ENCODE measurements around the gene MIGA2. TPM values are rescaled to one million over a fixed set of nuclear protein-coding genes. Genes with fewer than 3 reads are reported as not detected.

MIGA2 gene
- total RNA-seq, 4 donors from 2014 or later = 72.0 to 245 (median 74.0) TPM

- no peak for DNase-seq
- intact Hi-C loops (cut with DNase I; ENCODE audit: low total_unique reads) (no loop called here), in situ Hi-C loops (cut with MboI; ENCODE audit: low pct_ligation_motif_present in 1 of 4, low pct_unique_long_range_greater_than_20kb in 1 of 4, low sequenced_read_pairs in 3 of 4) (no loop called here)
- H3K36me3 ChIP-seq = peaks cover 0 to 6% (median 0%) of the 10 kb centered on the region in 4 donors
- H3K4me1 ChIP-seq = peaks cover 18 to 39% (median 30%) of the 10 kb centered on the region in 4 donors
- no peaks in the 10 kb centered on the region for H3K27me3 ChIP-seq
- TF ChIP-seq POLR2AphosphoS5 (IDR thresholded peaks at IDR 0.05) (no peak), EP300 (IDR thresholded peaks at IDR 0.05; ENCODE audit: low read depth) (no peak), CTCF (IDR thresholded peaks at IDR 0.05) (no peak), POLR2A (IDR thresholded peaks at IDR 0.05) (no peak)
- no peak overlapping the region for H3K27ac ChIP-seq
- H3K9me3 ChIP-seq = no peaks in the 10 kb centered on the region
- no peak overlapping the region for H3K4me3 ChIP-seq
- WGBS, 2 donors (ENCODE audit: low coverage in 1 of 2) = 92% methylated on average over 12 of the region's 13 CpGs; no CpG with 5 or more reads in 1 of the 2 donors
Observed at GRCh38 chr9:129107651-129108050, 71.2 kb downstream of the MIGA2 start.

- Histone ChIP-seq H3K27ac (peak overlapping the region in 2 of 4 donors; percentile 14 to 96), H3K36me3 (peaks cover 0 to 6% (median 0%) of the 10 kb centered on the region in 4 donors), H3K4me1 (peaks cover 18 to 38% (median 30%) of the 10 kb centered on the region in 4 donors), H3K27me3 (no peaks in the 10 kb centered on the region), H3K9me3 (no peaks in the 10 kb centered on the region), H3K4me3 (no peak overlapping the region)
- intact Hi-C loops (cut with DNase I; ENCODE audit: low total_unique reads) = no loop called here
- DNase-seq = no peak
- 76 to 81% methylated on average over 8 to 12 of the region's 13 CpGs for WGBS, 2 donors (ENCODE audit: low coverage in 1 of 2)
- no peak for TF ChIP-seq POLR2A (IDR thresholded peaks at IDR 0.05)
- no peak for TF ChIP-seq POLR2AphosphoS5 (IDR thresholded peaks at IDR 0.05)
- TF ChIP-seq EP300 (IDR thresholded peaks at IDR 0.05; ENCODE audit: low read depth) = no peak
- TF ChIP-seq CTCF (IDR thresholded peaks at IDR 0.05) = no peak
- in situ Hi-C loops (cut with MboI; ENCODE audit: low pct_ligation_motif_present in 1 of 4, low pct_unique_long_range_greater_than_20kb in 1 of 4, low sequenced_read_pairs in 3 of 4) = no loop called here
Observed at GRCh38 chr9:129108083-129108804, 71.8 kb downstream of the MIGA2 start.

GRCh38 chr9:129108805-129109536 is 72.5 kb downstream of the MIGA2 start:
- H3K36me3 ChIP-seq = peaks cover 0 to 6% (median 0%) of the 10 kb centered on the region in 4 donors
- no peaks in the 10 kb centered on the region for H3K9me3 ChIP-seq
- no peaks in the 10 kb centered on the region for H3K27me3 ChIP-seq
- H3K27ac ChIP-seq = peak overlapping the region; percentile 96 to 99 (median 96)
- peak overlapping the region in 1 of 4 donors; percentile 96 for H3K4me3 ChIP-seq
- intact Hi-C loops (cut with DNase I; ENCODE audit: low total_unique reads) = no loop called here
- in situ Hi-C loops (cut with MboI; ENCODE audit: low pct_ligation_motif_present in 1 of 4, low pct_unique_long_range_greater_than_20kb in 1 of 4, low sequenced_read_pairs in 3 of 4) = no loop called here
- no peak for TF ChIP-seq CTCF (IDR thresholded peaks at IDR 0.05)
- TF ChIP-seq POLR2A (IDR thresholded peaks at IDR 0.05) = no peak
- WGBS, 2 donors (ENCODE audit: low coverage in 1 of 2) = 51 to 67% methylated on average over 1 to 10 of the region's 10 CpGs
- DNase-seq = peak; percentile 66
- H3K4me1 ChIP-seq = peaks cover 18 to 43% (median 34%) of the 10 kb centered on the region in 4 donors

- H3K36me3 ChIP-seq = peaks cover 0 to 6% (median 0%) of the 10 kb centered on the region in 4 donors
- in situ Hi-C loops (cut with MboI; ENCODE audit: low pct_ligation_motif_present in 1 of 4, low pct_unique_long_range_greater_than_20kb in 1 of 4, low sequenced_read_pairs in 3 of 4) (no loop called here), intact Hi-C loops (cut with DNase I; ENCODE audit: low total_unique reads) (no loop called here)
- H3K9me3 ChIP-seq = no peaks in the 10 kb centered on the region
- TF ChIP-seq POLR2AphosphoS5 (IDR thresholded peaks at IDR 0.05) = no peak
- no peak for TF ChIP-seq EP300 (IDR thresholded peaks at IDR 0.05; ENCODE audit: low read depth)
- TF ChIP-seq CTCF (IDR thresholded peaks at IDR 0.05) = peak in 1 of 5 experiments; percentile 26
- no peaks in the 10 kb centered on the region for H3K27me3 ChIP-seq
- peak; percentile 49 for DNase-seq
- H3K4me1 ChIP-seq = peaks cover 18 to 49% (median 38%) of the 10 kb centered on the region in 4 donors
- H3K4me3 ChIP-seq = peak overlapping the region in 3 of 4 donors; percentile 86 to 96 (median 89)
- H3K27ac ChIP-seq = peak overlapping the region; percentile 96 to 99 (median 96)
- WGBS, 2 donors (ENCODE audit: low coverage in 1 of 2) = 62% methylated on average over 7 of the region's 7 CpGs; no CpG with 5 or more reads in 1 of the 2 donors
Observed at GRCh38 chr9:129109537-129109903, 73.1 kb downstream of the MIGA2 start.

All from transverse colon (tissue), 4 donors.